ENCODE measurements around the gene ANLN.

Gene ANLN

DNA sequence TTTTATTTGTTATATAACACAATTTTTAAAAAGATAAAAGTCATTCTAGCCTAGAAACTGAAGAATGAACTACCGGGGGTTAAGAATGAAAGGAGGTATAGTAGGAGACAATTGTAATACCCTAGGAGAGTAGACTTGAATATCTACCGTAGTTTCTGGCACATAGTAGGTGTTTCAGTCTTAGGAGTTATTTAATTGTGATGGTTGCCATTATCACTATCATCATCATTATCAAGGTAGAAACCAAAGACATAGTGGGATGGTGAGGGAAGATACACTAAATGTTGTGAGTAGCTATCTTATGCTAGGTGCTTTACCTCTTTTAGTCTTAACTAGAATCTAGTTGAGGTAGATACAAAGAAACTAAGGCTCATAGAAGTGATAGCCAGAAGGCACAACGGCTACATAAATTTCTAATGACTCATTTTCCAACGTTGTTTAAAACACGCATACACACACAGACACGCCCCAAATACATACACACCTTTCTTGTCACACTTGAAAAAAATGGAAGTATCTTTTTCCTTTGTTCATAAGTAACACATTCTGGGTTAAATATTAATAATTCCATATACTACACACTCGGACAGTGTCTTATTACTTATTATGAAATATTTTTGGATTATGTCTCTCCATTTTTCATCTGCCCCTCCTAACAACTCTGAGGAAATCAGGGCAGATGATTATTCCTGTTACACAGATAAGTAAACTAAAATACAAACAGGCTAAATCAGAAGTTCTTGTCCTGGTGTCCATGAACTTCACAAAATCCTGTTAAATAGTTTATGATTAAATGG lies 2.0 kb upstream of the ANLN start:
- H3K36me3 ChIP-seq (ENCODE audit: insufficient read depth, low read length): peaks cover 8% of the 10 kb centered on the region; the same call in 1 of the 2 replicates
- H3K4me2 ChIP-seq (ENCODE audit: insufficient read depth, low read length): no peak overlapping the region
- peaks cover 25% of the 10 kb centered on the region for H3K4me1 ChIP-seq (ENCODE audit: insufficient read depth, low read length)

DNA sequence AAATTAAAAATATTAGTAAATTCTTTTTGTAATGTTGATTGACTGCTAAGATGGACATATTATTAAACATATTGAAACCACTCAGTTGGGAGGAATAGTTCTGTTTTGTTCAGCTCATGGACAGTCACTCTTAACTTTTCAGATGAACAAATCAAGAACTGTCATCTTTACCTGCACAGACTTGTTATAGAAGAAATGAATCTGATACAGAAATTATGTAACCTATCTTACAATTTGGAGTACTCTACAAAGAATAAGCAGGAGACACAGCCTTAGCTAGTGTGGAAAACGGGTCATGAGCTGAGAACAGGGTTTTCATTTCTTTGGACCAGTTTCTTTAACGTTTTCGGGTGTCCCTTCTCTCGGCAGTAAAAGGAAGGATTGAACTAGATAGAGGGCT lies 1.2 kb upstream of the ANLN start:
- Histone ChIP-seq H3K36me3 (ENCODE audit: insufficient read depth, low read length) (peaks cover 11% of the 10 kb centered on the region; the same call in 1 of the 2 replicates), H3K27ac (ENCODE audit: low read length) (no peak overlapping the region), H3K4me3 (ENCODE audit: low read depth in 1 of 2, low read length in 2 of 2) (no peak overlapping the region), H2AFZ (ENCODE audit: low read depth, low read length) (peak overlapping the region; percentile 81), H3K9ac (ENCODE audit: low read depth, low read length) (no peak overlapping the region), H4K20me1 (ENCODE audit: insufficient read depth, low read length) (peaks cover 16% of the 10 kb centered on the region), H3K9me3 (ENCODE audit: insufficient read depth, low read length, severe bottlenecking) (no peaks in the 10 kb centered on the region), H3K79me2 (ENCODE audit: insufficient read depth, low read length) (peaks cover 38% of the 10 kb centered on the region), H3K4me1 (ENCODE audit: insufficient read depth, low read length) (peaks cover 32% of the 10 kb centered on the region), H3K27me3 (ENCODE audit: insufficient read depth, low read length, poor library complexity) (no peaks in the 10 kb centered on the region), H3K4me2 (ENCODE audit: insufficient read depth, low read length) (no peak overlapping the region)
- no peak for ATAC-seq (ENCODE audit: insufficient read depth, low read depth)
- no peak for DNase-seq
- TF ChIP-seq, protein P1, sequence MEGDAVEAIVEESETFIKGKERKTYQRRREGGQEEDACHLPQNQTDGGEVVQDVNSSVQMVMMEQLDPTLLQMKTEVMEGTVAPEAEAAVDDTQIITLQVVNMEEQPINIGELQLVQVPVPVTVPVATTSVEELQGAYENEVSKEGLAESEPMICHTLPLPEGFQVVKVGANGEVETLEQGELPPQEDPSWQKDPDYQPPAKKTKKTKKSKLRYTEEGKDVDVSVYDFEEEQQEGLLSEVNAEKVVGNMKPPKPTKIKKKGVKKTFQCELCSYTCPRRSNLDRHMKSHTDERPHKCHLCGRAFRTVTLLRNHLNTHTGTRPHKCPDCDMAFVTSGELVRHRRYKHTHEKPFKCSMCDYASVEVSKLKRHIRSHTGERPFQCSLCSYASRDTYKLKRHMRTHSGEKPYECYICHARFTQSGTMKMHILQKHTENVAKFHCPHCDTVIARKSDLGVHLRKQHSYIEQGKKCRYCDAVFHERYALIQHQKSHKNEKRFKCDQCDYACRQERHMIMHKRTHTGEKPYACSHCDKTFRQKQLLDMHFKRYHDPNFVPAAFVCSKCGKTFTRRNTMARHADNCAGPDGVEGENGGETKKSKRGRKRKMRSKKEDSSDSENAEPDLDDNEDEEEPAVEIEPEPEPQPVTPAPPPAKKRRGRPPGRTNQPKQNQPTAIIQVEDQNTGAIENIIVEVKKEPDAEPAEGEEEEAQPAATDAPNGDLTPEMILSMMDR (IDR thresholded peaks at IDR 0.05; ENCODE audit: borderline replicate concordance, extremely low read depth, low read length, poor library complexity, severe bottlenecking): no peak
- no peak for TF ChIP-seq EZH2 (IDR thresholded peaks at IDR 0.05; ENCODE audit: borderline replicate concordance, low read depth, low read length, severe bottlenecking)

More for the DNA sequence above, 2.0 kb upstream of the ANLN start:
- no peaks in the 10 kb centered on the region for H3K27me3 ChIP-seq (ENCODE audit: insufficient read depth, low read length, poor library complexity)
- no peak overlapping the region for H3K4me3 ChIP-seq (ENCODE audit: low read depth in 1 of 2, low read length in 2 of 2)
- no peak for DNase-seq
- no peak for TF ChIP-seq EZH2 (IDR thresholded peaks at IDR 0.05; ENCODE audit: borderline replicate concordance, low read depth, low read length, severe bottlenecking)
- TF ChIP-seq, protein P1 (IDR thresholded peaks at IDR 0.05; ENCODE audit: borderline replicate concordance, extremely low read depth, low read length, poor library complexity, severe bottlenecking): no peak
- no peak overlapping the region for H3K9ac ChIP-seq (ENCODE audit: low read depth, low read length)
- H3K9me3 ChIP-seq (ENCODE audit: insufficient read depth, low read length, severe bottlenecking): no peaks in the 10 kb centered on the region
- no peak overlapping the region for H3K27ac ChIP-seq (ENCODE audit: low read length)
- no peak for ATAC-seq (ENCODE audit: insufficient read depth, low read depth)
- H4K20me1 ChIP-seq (ENCODE audit: insufficient read depth, low read length): peaks cover 11% of the 10 kb centered on the region; the same call in 1 of the 2 replicates
- peaks cover 30% of the 10 kb centered on the region for H3K79me2 ChIP-seq (ENCODE audit: insufficient read depth, low read length)
- H2AFZ ChIP-seq (ENCODE audit: low read depth, low read length): no peak overlapping the region

DNA sequence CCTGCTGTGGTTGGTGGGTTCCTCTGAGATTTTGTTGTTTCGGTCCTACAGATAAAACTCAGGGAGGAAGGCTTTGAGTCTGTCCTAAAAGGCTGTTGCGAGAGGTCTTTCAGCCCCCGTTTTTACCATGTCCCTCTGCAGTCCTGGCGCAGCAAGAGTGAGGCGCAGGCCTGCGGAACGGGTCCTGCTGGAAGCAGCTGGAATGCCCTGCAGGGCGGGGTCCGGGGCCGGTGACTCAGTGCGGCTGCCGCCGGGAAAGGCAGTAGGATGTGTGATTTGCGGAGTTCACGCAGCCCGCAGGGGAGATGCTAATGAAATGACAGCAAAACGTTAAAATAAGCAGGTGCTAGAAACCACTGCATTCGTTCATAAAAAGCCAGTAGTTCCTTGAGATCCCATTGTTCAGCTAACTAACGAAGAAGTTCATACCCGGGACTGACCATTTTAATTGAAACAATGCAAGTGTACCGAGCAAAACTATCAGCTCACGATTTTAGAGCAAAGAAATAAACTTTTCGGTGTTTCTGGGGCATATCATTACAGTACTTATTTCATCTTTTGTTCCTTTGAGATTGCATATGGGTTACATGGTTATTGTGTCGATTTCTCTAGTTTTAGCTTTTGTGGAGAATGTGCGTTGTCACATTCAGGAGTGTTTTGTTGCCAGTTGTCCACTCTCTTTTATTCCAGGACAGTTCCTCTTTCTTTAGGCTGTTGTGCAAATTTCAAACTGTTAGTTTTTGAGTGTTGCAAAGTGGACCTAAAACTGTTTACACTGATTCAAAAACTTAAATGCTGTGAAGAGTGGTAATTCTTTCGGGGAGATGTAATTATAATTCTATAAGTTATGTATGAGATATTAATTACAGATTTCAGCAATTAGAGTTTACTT lies 783 bp downstream of the ANLN start:
- Histone ChIP-seq H2AFZ (ENCODE audit: low read depth, low read length) (peak overlapping the region; percentile 94), H3K4me1 (ENCODE audit: insufficient read depth, low read length) (peaks cover 45% of the 10 kb centered on the region), H3K4me2 (ENCODE audit: insufficient read depth, low read length) (peak overlapping the region; percentile 67), H3K9me3 (ENCODE audit: insufficient read depth, low read length, severe bottlenecking) (no peaks in the 10 kb centered on the region), H3K27ac (ENCODE audit: low read length) (peak overlapping the region; percentile 99), H4K20me1 (ENCODE audit: insufficient read depth, low read length) (peaks cover 30% of the 10 kb centered on the region), H3K4me3 (ENCODE audit: low read depth in 1 of 2, low read length in 2 of 2) (peak overlapping the region; percentile 78 to 79), H3K27me3 (ENCODE audit: insufficient read depth, low read length, poor library complexity) (no peaks in the 10 kb centered on the region), H3K9ac (ENCODE audit: low read depth, low read length) (peak overlapping the region; percentile 95), H3K36me3 (ENCODE audit: insufficient read depth, low read length) (peaks cover 20% of the 10 kb centered on the region), H3K79me2 (ENCODE audit: insufficient read depth, low read length) (peaks cover 58% of the 10 kb centered on the region)
- DNase-seq (peak; percentile 79), ATAC-seq (ENCODE audit: insufficient read depth, low read depth) (peak; percentile 64)
- no peak for TF ChIP-seq EZH2 (IDR thresholded peaks at IDR 0.05; ENCODE audit: borderline replicate concordance, low read depth, low read length, severe bottlenecking)
- TF ChIP-seq, protein P1 (IDR thresholded peaks at IDR 0.05; ENCODE audit: borderline replicate concordance, extremely low read depth, low read length, poor library complexity, severe bottlenecking): no peak

All from DND-41 (cell line).